GM20431 (cell line): ENCODE measurements around the gene BCCIP.

Experiments used
- in situ Hi-C: fragments of 300-500 bp; cut with MseI, MboI; formaldehyde crosslinking; loops from one replicate; pipeline ENCODE4 v1.15.0; 2020; ENCODE audit warnings: low sequenced_read_pairs; ENCODE audit not compliant: unreplicated experiment

Gene BCCIP

DNA sequence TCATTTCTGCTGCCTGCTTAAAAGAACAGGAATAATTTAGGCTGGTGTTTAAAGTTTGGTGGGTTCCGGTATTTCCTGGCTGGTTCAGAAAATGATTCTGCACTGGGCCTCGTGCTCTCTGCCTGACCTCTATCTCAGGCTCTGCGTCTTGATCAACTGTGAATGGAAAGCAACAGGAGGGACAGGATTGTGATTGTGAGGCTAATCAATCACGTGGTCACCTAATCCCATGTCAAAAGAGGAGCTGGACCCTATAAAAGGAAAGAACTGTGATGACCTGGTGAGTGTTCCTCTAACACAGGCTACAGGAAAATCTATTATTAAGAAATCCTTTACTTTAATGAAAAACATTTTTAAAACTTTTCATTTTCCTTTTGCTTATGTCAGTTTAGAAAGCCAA is 57.8 kb downstream of the BCCIP start, which contains the start of gene DHX32:
TSS of gene DHX32 (minus strand) at position 101 of the 400 bp plus-strand sequence. CDS start 468 bp downstream, outside the sequence.
- in situ Hi-C loops: no loop called here

GRCh38 chr10:125882596-125882995 is 59.2 kb downstream of the BCCIP start:
- in situ Hi-C loops: no loop called here

GRCh38 chr10:125883211-125883610 is 59.9 kb downstream of the BCCIP start:
- in situ Hi-C loops: no loop called here
